ENCODE results near the gene TCHHL1. TPM values are rescaled to one million over a fixed set of nuclear protein-coding genes. Genes with fewer than 3 reads are reported as not detected.

TCHHL1 gene
- total RNA-seq, 1 experiment from 2014 or later = not detected

- Mint-ChIP-seq H3K4me1 (peaks cover 18% of the 10 kb centered on the region), H3K4me3 (no peak overlapping the region), H3K27ac (no peak overlapping the region), H3K27me3 (ENCODE audit: low read depth) (peaks cover 14% of the 10 kb centered on the region), H3K36me3 (peaks cover 3% of the 10 kb centered on the region), H3K9me3 (peaks cover 40% of the 10 kb centered on the region)
- TF ChIP-seq ZNF232 (CRISPR knock-in tag; IDR thresholded peaks at IDR 0.05) (no peak), PREB (CRISPR knock-in tag; IDR thresholded peaks at IDR 0.05; ENCODE audit: borderline replicate concordance) (no peak), IRF1 (CRISPR knock-in tag; IDR thresholded peaks at IDR 0.05) (no peak), SOX15 (CRISPR knock-in tag; IDR thresholded peaks at IDR 0.05) (no peak), TEAD1 (CRISPR knock-in tag; IDR thresholded peaks at IDR 0.05) (no peak), OVOL2 (CRISPR knock-in tag; IDR thresholded peaks at IDR 0.05; ENCODE audit: borderline replicate concordance) (no peak), E2F1 (CRISPR knock-in tag; IDR thresholded peaks at IDR 0.05) (no peak), NFATC4 (CRISPR knock-in tag; IDR thresholded peaks at IDR 0.05) (no peak), SMAD3 (CRISPR knock-in tag; IDR thresholded peaks at IDR 0.05; ENCODE audit: borderline replicate concordance) (no peak), ELF4 (CRISPR knock-in tag; IDR thresholded peaks at IDR 0.05; ENCODE audit: low read depth) (no peak), MAX (CRISPR knock-in tag; IDR thresholded peaks at IDR 0.05) (no peak), ZNF219 (CRISPR knock-in tag; IDR thresholded peaks at IDR 0.05; ENCODE audit: borderline replicate concordance) (no peak), ATF6 (CRISPR knock-in tag; IDR thresholded peaks at IDR 0.05) (no peak), AFF4 (CRISPR knock-in tag; IDR thresholded peaks at IDR 0.05; ENCODE audit: borderline replicate concordance) (no peak)
- ATAC-seq (peak; percentile 81), DNase-seq (ENCODE audit: low spot score) (no peak)
- ChIA-PET CTCF (interaction anchor here (1.0 to 2.3 kb wide), 8 partner anchors 15 to 391 kb away, joined by 3 to 19 read pairs (median 5); no protein-coding TSS in a partner anchor), POLR2A (no interaction called here)
These were observed 20.9 kb downstream of the TCHHL1 start for GRCh38 chr1:152067929-152068328.

GRCh38 chr1:152067150-152067549 lies 21.7 kb downstream of the TCHHL1 start:
- H3K4me1 Mint-ChIP-seq = peaks cover 18% of the 10 kb centered on the region
- ChIA-PET POLR2A (no interaction called here), CTCF (interaction anchor here (1.8 to 2.3 kb wide), 2 partner anchors 14 to 392 kb away, joined by 6 to 19 read pairs; no protein-coding TSS in a partner anchor)
- H3K4me3 Mint-ChIP-seq = no peak overlapping the region
- H3K27ac Mint-ChIP-seq = no peak overlapping the region
- DNase-seq (ENCODE audit: low spot score) (no peak), ATAC-seq (no peak)
- peaks cover 14% of the 10 kb centered on the region for H3K27me3 Mint-ChIP-seq (ENCODE audit: low read depth)
- peaks cover 3% of the 10 kb centered on the region for H3K36me3 Mint-ChIP-seq
- peaks cover 37% of the 10 kb centered on the region for H3K9me3 Mint-ChIP-seq
- TF ChIP-seq STAT6 (CRISPR knock-in tag; conservative IDR thresholded peaks at IDR 0.05; ENCODE audit: low read depth) (no peak), ZNF512 (CRISPR knock-in tag; IDR thresholded peaks at IDR 0.05; ENCODE audit: borderline replicate concordance) (no peak), ZBTB21 (CRISPR knock-in tag; IDR thresholded peaks at IDR 0.05; ENCODE audit: borderline replicate concordance) (no peak)

All from WTC11 (cell line).